ENCODE measurements around the gene ETS1.

DNA sequence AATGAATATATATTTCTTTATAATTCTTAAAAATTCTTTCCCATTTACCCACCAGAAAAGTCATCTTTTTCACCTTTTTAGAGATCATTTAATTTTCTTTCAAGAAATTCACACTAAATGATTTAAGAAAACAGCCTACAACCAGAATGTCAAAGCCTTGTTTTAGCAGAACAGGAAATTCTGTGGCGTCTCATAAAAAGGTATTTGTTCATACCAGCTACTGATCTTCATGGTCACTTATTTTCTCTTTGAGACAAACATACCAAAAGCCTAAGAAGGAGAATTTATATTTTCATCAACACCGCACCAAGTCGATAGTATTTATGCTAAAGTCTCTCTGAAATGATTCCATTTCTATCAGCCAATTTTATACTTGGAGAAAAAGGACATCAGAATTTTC lies 105.3 kb downstream of the ETS1 start:
- TF ChIP-seq, protein P1, sequence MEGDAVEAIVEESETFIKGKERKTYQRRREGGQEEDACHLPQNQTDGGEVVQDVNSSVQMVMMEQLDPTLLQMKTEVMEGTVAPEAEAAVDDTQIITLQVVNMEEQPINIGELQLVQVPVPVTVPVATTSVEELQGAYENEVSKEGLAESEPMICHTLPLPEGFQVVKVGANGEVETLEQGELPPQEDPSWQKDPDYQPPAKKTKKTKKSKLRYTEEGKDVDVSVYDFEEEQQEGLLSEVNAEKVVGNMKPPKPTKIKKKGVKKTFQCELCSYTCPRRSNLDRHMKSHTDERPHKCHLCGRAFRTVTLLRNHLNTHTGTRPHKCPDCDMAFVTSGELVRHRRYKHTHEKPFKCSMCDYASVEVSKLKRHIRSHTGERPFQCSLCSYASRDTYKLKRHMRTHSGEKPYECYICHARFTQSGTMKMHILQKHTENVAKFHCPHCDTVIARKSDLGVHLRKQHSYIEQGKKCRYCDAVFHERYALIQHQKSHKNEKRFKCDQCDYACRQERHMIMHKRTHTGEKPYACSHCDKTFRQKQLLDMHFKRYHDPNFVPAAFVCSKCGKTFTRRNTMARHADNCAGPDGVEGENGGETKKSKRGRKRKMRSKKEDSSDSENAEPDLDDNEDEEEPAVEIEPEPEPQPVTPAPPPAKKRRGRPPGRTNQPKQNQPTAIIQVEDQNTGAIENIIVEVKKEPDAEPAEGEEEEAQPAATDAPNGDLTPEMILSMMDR (IDR thresholded peaks at IDR 0.05): no peak
- no peak for TF ChIP-seq POLR2A (IDR thresholded peaks at IDR 0.05)

All from adrenal gland (tissue), 5 donors.